Vagina (tissue), 2 donors: ENCODE measurements around the gene CHRDL2. TPM values are rescaled to one million over a fixed set of nuclear protein-coding genes. Genes with fewer than 3 reads are reported as not detected.
A peak's percentile ranks its signal among the peaks of the same experiment; 100 is the strongest.

ENCODE experiments used
- DNase-seq, 2 donors: peaks; one replicate each; pipeline ENCODE4 v3.0.0-alpha.2; 2017; ENCODE audit errors: extremely low spot score in 2 of 2
- H3K27ac ChIP-seq: fragments of 200-600 bp; sonication (generic); one replicate; pipeline ENCODE4 v1.5.1; 2019
- H3K27me3 ChIP-seq: fragments of 200-600 bp; sonication (generic); one replicate; pipeline ENCODE4 v1.5.1; 2019
- H3K36me3 ChIP-seq, 2 donors: fragments of 200-600 bp; sonication (generic); one replicate each; pipeline ENCODE4 v1.5.1; 2017 to 2019
- H3K4me1 ChIP-seq: fragments of 200-600 bp; sonication (generic); one replicate; pipeline ENCODE4 v1.5.1; 2019
- H3K4me3 ChIP-seq, 2 donors: fragments of 200-600 bp; sonication (generic); 1 replicate in 1 of 2; 2 replicates in 1 of 2; pipeline ENCODE4 v1.5.1; 2016 to 2019
- H3K9me3 ChIP-seq: fragments of 200-600 bp; sonication (generic); one replicate; pipeline ENCODE4 v1.5.1; 2019
- POLR2A ChIP-seq, 2 donors: fragments of 450-650 bp; IDR thresholded peaks; one replicate each; pipeline ENCODE4 v1.6.1; 2017; ENCODE audit warnings: antibody characterized with exemption in 2 of 2, mild to moderate bottlenecking in 2 of 2, moderate library complexity in 2 of 2
- POLR2AphosphoS5 ChIP-seq, 2 donors: sonication (generic); formaldehyde crosslinking; IDR thresholded peaks; one replicate each; pipeline ENCODE4 v1.9.0; 2017; ENCODE audit warnings: antibody characterized with exemption in 2 of 2, mild to moderate bottlenecking in 2 of 2, low read depth in 1 of 2; ENCODE audit not compliant: insufficient read depth in 1 of 2
- intact Hi-C: fragments of 100-400 bp; cut with DNase I; formaldehyde crosslinking; loops from one replicate; pipeline ENCODE4 v1.15.1; 2023
- total RNA-seq: library from RNA; depleted of rRNA; stranded (reverse); fragments of >200 nt; gene quantifications from one replicate; pipeline ENCODE4 v1.2.3, GENCODE V29; 2016
- TF ChIP-seq, protein P1 (sequence below), 3 experiments: fragments of 450-650 bp in 2 of 3; fragments of 200-600 bp in 1 of 3; sonication (generic) in 1 of 3; IDR thresholded peaks; one replicate each; pipeline ENCODE4 v1.5.1; 2017 to 2019; ENCODE audit warnings: antibody characterized with exemption in 3 of 3, mild to moderate bottlenecking in 2 of 3, moderate library complexity in 2 of 3

CHRDL2 gene
- total RNA-seq, 1 donor from 2014 or later, result 3.7 TPM

- H3K27me3 ChIP-seq, result no peaks in the 10 kb centered on the region
- intact Hi-C loops, result loop anchor here (10.0 kb wide), 1 partner anchor 495 kb away; no protein-coding TSS in a partner anchor
- no peak for DNase-seq
- no peak overlapping the region for H3K4me3 ChIP-seq
- TF ChIP-seq POLR2AphosphoS5 (IDR thresholded peaks at IDR 0.05; ENCODE audit: insufficient read depth in 1 of 2, low read depth in 1 of 2), result no peak
- TF ChIP-seq, protein P1, sequence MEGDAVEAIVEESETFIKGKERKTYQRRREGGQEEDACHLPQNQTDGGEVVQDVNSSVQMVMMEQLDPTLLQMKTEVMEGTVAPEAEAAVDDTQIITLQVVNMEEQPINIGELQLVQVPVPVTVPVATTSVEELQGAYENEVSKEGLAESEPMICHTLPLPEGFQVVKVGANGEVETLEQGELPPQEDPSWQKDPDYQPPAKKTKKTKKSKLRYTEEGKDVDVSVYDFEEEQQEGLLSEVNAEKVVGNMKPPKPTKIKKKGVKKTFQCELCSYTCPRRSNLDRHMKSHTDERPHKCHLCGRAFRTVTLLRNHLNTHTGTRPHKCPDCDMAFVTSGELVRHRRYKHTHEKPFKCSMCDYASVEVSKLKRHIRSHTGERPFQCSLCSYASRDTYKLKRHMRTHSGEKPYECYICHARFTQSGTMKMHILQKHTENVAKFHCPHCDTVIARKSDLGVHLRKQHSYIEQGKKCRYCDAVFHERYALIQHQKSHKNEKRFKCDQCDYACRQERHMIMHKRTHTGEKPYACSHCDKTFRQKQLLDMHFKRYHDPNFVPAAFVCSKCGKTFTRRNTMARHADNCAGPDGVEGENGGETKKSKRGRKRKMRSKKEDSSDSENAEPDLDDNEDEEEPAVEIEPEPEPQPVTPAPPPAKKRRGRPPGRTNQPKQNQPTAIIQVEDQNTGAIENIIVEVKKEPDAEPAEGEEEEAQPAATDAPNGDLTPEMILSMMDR (IDR thresholded peaks at IDR 0.05), result peak; percentile 25 to 76 (median 67)
- H3K36me3 ChIP-seq, result no peaks in the 10 kb centered on the region
- no peak overlapping the region for H3K27ac ChIP-seq
- H3K9me3 ChIP-seq, result no peaks in the 10 kb centered on the region
- no peaks in the 10 kb centered on the region for H3K4me1 ChIP-seq
Observed at GRCh38 chr11:74739546-74740270, 8.5 kb upstream of the CHRDL2 start.

GRCh38 chr11:74736031-74736430 is 4.8 kb upstream of the CHRDL2 start:
- TF ChIP-seq POLR2A (IDR thresholded peaks at IDR 0.05) (no peak), POLR2AphosphoS5 (IDR thresholded peaks at IDR 0.05; ENCODE audit: insufficient read depth in 1 of 2, low read depth in 1 of 2) (no peak)
- TF ChIP-seq, protein P1 (IDR thresholded peaks at IDR 0.05), result no peak
- intact Hi-C loops, result loop anchor here (10.0 kb wide), 1 partner anchor 491 kb away; no protein-coding TSS in a partner anchor
- Histone ChIP-seq H3K27ac (no peak overlapping the region), H3K9me3 (no peaks in the 10 kb centered on the region), H3K4me3 (no peak overlapping the region), H3K4me1 (peaks cover 8% of the 10 kb centered on the region), H3K36me3 (no peaks in the 10 kb centered on the region), H3K27me3 (peaks cover 6% of the 10 kb centered on the region)
- no peak for DNase-seq

DNA sequence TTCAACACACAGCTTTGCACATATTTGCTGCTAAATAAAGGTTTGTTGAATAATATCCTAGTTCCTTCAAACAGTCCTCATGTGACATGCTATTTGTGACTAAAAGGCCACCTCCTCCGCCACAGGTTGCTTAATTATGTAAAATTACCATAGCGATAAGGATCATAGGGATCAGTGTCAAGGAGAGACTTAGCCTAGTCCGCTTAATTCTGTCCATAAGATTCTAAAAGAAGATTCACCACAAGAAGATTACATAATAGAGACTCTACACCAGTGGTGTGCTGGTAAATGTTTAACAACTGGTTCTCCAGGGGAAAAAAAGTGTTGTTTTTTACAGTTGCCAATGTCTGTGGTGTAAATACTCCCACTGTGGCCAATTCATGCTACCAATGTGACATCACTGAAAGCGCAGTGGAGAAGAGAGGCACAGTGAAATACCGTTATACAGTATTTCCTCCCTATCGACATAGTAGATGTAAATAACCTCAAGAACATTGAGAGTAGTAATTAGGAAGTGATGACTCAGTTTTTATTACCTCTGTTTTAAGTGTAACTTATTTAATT is 4.2 kb upstream of the CHRDL2 start:
- Histone ChIP-seq H3K27me3 (peaks cover 6% of the 10 kb centered on the region), H3K4me1 (peaks cover 12% of the 10 kb centered on the region), H3K9me3 (no peaks in the 10 kb centered on the region), H3K4me3 (no peak overlapping the region), H3K36me3 (no peaks in the 10 kb centered on the region), H3K27ac (no peak overlapping the region)
- TF ChIP-seq POLR2A (IDR thresholded peaks at IDR 0.05) (no peak), POLR2AphosphoS5 (IDR thresholded peaks at IDR 0.05; ENCODE audit: insufficient read depth in 1 of 2, low read depth in 1 of 2) (no peak)
- TF ChIP-seq, protein P1 (IDR thresholded peaks at IDR 0.05), result no peak
- DNase-seq, result no peak
- intact Hi-C loops, result loop anchor here (10.0 kb wide), 1 partner anchor 491 kb away; no protein-coding TSS in a partner anchor

- peaks cover 12% of the 10 kb centered on the region for H3K4me1 ChIP-seq
- no peak for TF ChIP-seq POLR2A (IDR thresholded peaks at IDR 0.05)
- TF ChIP-seq, protein P1 (IDR thresholded peaks at IDR 0.05), result no peak
- no peak for TF ChIP-seq POLR2AphosphoS5 (IDR thresholded peaks at IDR 0.05; ENCODE audit: insufficient read depth in 1 of 2, low read depth in 1 of 2)
- no peak for DNase-seq
- intact Hi-C loops, result loop anchor here (10.0 kb wide), 1 partner anchor 490 kb away; no protein-coding TSS in a partner anchor
- no peak overlapping the region for H3K4me3 ChIP-seq
- H3K36me3 ChIP-seq, result no peaks in the 10 kb centered on the region
- peaks cover 6% of the 10 kb centered on the region for H3K27me3 ChIP-seq
- H3K27ac ChIP-seq, result no peak overlapping the region
- no peaks in the 10 kb centered on the region for H3K9me3 ChIP-seq
Observed at GRCh38 chr11:74734559-74734925, 3.3 kb upstream of the CHRDL2 start.
